GM10266 (cell line): ENCODE results near the gene ACTR5.
A peak's percentile ranks its signal among the peaks of the same experiment; 100 is the strongest.

Experiments used
- DNase-seq: peaks from one replicate; pipeline ENCODE4 v3.0.0; 2012; ENCODE audit errors: extremely low spot score
- TF ChIP-seq, protein P1 (sequence below): IDR thresholded peaks from 2 replicates; pipeline ENCODE4 v1.5.1; 2012; ENCODE audit warnings: mild to moderate bottlenecking, low read depth; ENCODE audit not compliant: control insufficient read depth, insufficient read depth; ENCODE audit errors: missing control alignments

Gene ACTR5

GRCh38 chr20:38745757-38746156 lies 2.5 kb upstream of the ACTR5 start:
- TF ChIP-seq, protein P1, sequence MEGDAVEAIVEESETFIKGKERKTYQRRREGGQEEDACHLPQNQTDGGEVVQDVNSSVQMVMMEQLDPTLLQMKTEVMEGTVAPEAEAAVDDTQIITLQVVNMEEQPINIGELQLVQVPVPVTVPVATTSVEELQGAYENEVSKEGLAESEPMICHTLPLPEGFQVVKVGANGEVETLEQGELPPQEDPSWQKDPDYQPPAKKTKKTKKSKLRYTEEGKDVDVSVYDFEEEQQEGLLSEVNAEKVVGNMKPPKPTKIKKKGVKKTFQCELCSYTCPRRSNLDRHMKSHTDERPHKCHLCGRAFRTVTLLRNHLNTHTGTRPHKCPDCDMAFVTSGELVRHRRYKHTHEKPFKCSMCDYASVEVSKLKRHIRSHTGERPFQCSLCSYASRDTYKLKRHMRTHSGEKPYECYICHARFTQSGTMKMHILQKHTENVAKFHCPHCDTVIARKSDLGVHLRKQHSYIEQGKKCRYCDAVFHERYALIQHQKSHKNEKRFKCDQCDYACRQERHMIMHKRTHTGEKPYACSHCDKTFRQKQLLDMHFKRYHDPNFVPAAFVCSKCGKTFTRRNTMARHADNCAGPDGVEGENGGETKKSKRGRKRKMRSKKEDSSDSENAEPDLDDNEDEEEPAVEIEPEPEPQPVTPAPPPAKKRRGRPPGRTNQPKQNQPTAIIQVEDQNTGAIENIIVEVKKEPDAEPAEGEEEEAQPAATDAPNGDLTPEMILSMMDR = no peak
- no peak for DNase-seq

DNA sequence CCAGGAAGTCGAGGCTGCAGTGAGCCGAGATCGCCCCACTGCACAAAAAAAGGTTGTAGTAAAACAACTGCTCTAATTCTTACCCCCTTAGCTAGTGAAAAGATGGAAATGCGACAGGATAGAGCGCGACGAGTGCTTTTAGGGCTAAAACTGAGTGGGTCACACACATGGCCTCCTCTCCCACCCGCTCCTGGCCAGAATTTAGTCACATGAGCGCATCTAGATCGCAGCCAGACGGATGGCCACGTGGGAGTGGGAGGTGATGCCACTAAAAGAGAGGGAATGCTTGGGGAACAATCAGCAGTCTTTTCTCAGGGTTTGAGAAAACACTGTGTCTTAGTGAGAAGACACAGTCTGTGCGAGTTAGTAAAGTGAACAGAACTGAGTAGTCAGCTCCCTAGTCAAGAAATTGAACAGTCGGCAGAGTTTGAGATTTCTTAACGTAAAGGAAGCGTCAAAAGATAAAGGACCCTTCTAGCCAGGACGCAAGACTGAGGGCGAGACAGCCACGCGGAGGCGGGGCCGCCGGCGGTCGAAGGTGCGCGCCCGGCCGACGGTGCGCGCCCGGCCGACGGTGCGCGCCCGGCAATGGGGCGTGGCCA lies 664 bp upstream of the ACTR5 start:
- TF ChIP-seq, protein P1 = no peak
- DNase-seq = no peak

- DNase-seq = peak; percentile 48
- TF ChIP-seq, protein P1 = no peak
Observed at GRCh38 chr20:38748861-38749149, 545 bp downstream of the ACTR5 start.

DNA sequence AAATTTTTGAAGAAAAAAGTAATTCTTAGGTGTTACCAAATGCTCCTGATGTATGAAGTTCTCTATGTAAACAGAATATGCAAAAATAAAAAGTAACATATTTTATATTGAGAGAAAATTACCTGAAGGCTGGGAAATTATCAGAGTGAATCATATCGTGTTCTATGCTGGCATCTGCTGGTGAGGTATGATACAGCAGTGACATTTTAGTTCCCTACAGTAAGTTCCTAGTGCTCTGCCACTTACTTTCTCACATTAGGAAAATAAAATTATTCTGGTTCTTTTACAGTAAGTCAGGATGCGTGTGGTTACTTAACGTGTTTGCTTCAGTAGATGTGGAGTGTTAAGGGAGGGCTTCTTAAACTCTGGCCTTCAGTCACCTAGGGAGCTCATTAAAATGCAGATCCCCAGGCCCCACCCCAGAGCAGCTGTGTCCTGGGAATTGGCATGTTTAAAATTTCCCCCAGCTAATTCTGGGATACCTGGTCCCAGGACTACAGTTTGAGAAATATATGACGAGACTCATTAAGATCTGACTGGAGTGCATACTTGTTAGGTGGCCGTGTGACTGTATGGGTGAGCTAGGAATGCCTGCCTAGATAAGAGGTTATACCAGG lies 3.2 kb downstream of the ACTR5 start:
- TF ChIP-seq, protein P1 = peak; percentile 76
- peak; percentile 53 for DNase-seq

- TF ChIP-seq, protein P1 = no peak
- no peak for DNase-seq
Observed at GRCh38 chr20:38752029-38752428, 3.8 kb downstream of the ACTR5 start.

GRCh38 chr20:38754924-38755323 lies 6.7 kb downstream of the ACTR5 start:
- no peak for DNase-seq
- TF ChIP-seq, protein P1 = no peak

- TF ChIP-seq, protein P1 = no peak
- no peak for DNase-seq
Observed at GRCh38 chr20:38755324-38755910, 7.2 kb downstream of the ACTR5 start.
